Gastrocnemius medialis (tissue), 4 donors: ENCODE results near the gene WWOX.

Source experiments
- POLR2A ChIP-seq, 2 donors: fragments of 450-650 bp; IDR thresholded peaks; one replicate each; pipeline ENCODE4 v1.6.1; 2017; ENCODE audit warnings: antibody characterized with exemption in 2 of 2, mild to moderate bottlenecking in 2 of 2, moderate library complexity in 2 of 2
- TF ChIP-seq, protein P1 (sequence below), 5 experiments: fragments of 450-650 bp in 3 of 5; fragments of 200-600 bp in 2 of 5; sonication (generic) in 2 of 5; IDR thresholded peaks in 4 of 5; conservative IDR thresholded peaks in 1 of 5; 1 replicate in 4 of 5; 2 replicates in 1 of 5; pipeline ENCODE4 v1.5.1; 2016 to 2019; ENCODE audit warnings: antibody characterized with exemption in 5 of 5, mild to moderate bottlenecking in 3 of 5, moderate library complexity in 3 of 5

GRCh38 chr16:78432451-78432850, 333.0 kb downstream of the WWOX start:
- no peak for TF ChIP-seq POLR2A (IDR thresholded peaks at IDR 0.05)
- TF ChIP-seq, protein P1, sequence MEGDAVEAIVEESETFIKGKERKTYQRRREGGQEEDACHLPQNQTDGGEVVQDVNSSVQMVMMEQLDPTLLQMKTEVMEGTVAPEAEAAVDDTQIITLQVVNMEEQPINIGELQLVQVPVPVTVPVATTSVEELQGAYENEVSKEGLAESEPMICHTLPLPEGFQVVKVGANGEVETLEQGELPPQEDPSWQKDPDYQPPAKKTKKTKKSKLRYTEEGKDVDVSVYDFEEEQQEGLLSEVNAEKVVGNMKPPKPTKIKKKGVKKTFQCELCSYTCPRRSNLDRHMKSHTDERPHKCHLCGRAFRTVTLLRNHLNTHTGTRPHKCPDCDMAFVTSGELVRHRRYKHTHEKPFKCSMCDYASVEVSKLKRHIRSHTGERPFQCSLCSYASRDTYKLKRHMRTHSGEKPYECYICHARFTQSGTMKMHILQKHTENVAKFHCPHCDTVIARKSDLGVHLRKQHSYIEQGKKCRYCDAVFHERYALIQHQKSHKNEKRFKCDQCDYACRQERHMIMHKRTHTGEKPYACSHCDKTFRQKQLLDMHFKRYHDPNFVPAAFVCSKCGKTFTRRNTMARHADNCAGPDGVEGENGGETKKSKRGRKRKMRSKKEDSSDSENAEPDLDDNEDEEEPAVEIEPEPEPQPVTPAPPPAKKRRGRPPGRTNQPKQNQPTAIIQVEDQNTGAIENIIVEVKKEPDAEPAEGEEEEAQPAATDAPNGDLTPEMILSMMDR (IDR thresholded peaks at IDR 0.05 in 4 of 5, conservative IDR thresholded peaks at IDR 0.05 in 1 of 5), result no peak
